Activated T-helper 17 cell treated with anti-CD3 and anti-CD28 coated beads, Interleukin-2, amount 50 U/mL, for 72 hours (primary cell): ENCODE results near the gene KLHL29. TPM values are rescaled to one million over a fixed set of nuclear protein-coding genes. Genes with fewer than 3 reads are reported as not detected.
A peak's percentile ranks its signal among the peaks of the same experiment; 100 is the strongest.

Experiments
- ATAC-seq: fragments of 150-1000 bp; cut with Tn5 transposase; replicated peaks from 2 replicates; pipeline ENCODE4 v1.10.0; 2021; ENCODE audit warnings: mild to moderate bottlenecking, moderate library complexity
- H3K27ac Mint-ChIP-seq: one replicate; pipeline ENCODE4 v1.8.0; 2022; ENCODE audit warnings: mixed read lengths
- H3K27me3 Mint-ChIP-seq: one replicate; pipeline ENCODE4 v1.8.0; 2022; ENCODE audit warnings: mixed read lengths
- H3K36me3 Mint-ChIP-seq: one replicate; pipeline ENCODE4 v1.8.0; 2022; ENCODE audit warnings: low read depth, mild to moderate bottlenecking, mixed read lengths
- H3K4me1 Mint-ChIP-seq: one replicate; pipeline ENCODE4 v1.8.0; 2022; ENCODE audit warnings: mixed read lengths
- H3K4me3 Mint-ChIP-seq: one replicate; pipeline ENCODE4 v1.8.0; 2022; ENCODE audit warnings: mild to moderate bottlenecking, mixed read lengths
- H3K9me3 Mint-ChIP-seq: one replicate; pipeline ENCODE4 v1.8.0; 2022; ENCODE audit warnings: mixed read lengths
- total RNA-seq, 2 donors: library from RNA; stranded (reverse); gene quantifications; one replicate each; pipeline ENCODE4 v1.2.3, GENCODE V29; 2022

The KLHL29 gene
- total RNA-seq, 2 donors from 2014 or later = 0.26 to 0.56 TPM

DNA sequence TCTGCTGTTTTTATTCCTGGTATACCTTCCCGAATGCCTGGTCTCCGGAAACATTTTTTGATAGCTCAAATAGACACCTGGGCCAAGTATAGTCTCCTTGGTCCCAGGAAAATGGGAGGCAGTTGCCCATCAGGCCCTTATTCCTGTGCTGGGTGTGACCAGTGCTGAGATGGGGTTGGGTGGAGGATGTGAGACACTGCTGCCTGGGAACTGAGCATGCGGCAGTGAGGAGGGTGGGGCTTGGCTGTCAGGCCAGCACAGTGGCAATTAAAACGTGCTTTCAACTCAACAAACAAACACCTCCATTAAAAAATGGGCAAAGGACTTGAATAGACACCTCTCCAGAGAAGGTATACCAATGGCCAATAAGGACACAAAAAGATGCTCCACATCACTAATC, 12.5 kb downstream of the KLHL29 start:
- no peaks in the 10 kb centered on the region for H3K4me1 Mint-ChIP-seq
- no peak overlapping the region for H3K27ac Mint-ChIP-seq
- no peaks in the 10 kb centered on the region for H3K36me3 Mint-ChIP-seq
- no peak for ATAC-seq
- H3K4me3 Mint-ChIP-seq = no peak overlapping the region
- peaks cover 24% of the 10 kb centered on the region for H3K27me3 Mint-ChIP-seq
- no peaks in the 10 kb centered on the region for H3K9me3 Mint-ChIP-seq

GRCh38 chr2:23399674-23400261, 14.8 kb downstream of the KLHL29 start:
- H3K4me3 Mint-ChIP-seq = no peak overlapping the region
- H3K36me3 Mint-ChIP-seq = no peaks in the 10 kb centered on the region
- no peak overlapping the region for H3K27ac Mint-ChIP-seq
- H3K4me1 Mint-ChIP-seq = no peaks in the 10 kb centered on the region
- peaks cover 6% of the 10 kb centered on the region for H3K27me3 Mint-ChIP-seq
- ATAC-seq = peak; percentile 12
- no peaks in the 10 kb centered on the region for H3K9me3 Mint-ChIP-seq

DNA sequence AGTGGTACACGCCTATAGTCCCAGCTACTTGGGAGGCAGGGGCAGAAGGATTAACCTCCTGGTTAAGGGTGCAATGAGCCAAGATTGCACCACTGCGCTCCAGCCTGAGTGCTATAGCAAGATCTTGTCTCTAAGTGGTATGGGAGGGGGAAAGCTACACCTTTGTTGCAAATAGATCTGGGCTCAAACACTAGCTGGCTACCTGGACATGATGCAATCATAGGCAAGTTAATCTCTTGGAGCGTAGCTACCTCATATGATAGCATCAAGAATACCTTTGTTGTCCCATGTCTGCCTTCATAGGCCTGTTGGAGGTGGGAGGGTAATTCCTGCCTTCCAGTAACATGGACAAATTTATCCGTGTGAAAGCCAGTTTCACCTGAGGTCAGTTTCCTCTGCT, 15.7 kb downstream of the KLHL29 start:
- no peaks in the 10 kb centered on the region for H3K9me3 Mint-ChIP-seq
- H3K4me3 Mint-ChIP-seq = no peak overlapping the region
- no peak overlapping the region for H3K27ac Mint-ChIP-seq
- H3K4me1 Mint-ChIP-seq = no peaks in the 10 kb centered on the region
- ATAC-seq = no peak
- no peaks in the 10 kb centered on the region for H3K36me3 Mint-ChIP-seq
- H3K27me3 Mint-ChIP-seq = no peaks in the 10 kb centered on the region

DNA sequence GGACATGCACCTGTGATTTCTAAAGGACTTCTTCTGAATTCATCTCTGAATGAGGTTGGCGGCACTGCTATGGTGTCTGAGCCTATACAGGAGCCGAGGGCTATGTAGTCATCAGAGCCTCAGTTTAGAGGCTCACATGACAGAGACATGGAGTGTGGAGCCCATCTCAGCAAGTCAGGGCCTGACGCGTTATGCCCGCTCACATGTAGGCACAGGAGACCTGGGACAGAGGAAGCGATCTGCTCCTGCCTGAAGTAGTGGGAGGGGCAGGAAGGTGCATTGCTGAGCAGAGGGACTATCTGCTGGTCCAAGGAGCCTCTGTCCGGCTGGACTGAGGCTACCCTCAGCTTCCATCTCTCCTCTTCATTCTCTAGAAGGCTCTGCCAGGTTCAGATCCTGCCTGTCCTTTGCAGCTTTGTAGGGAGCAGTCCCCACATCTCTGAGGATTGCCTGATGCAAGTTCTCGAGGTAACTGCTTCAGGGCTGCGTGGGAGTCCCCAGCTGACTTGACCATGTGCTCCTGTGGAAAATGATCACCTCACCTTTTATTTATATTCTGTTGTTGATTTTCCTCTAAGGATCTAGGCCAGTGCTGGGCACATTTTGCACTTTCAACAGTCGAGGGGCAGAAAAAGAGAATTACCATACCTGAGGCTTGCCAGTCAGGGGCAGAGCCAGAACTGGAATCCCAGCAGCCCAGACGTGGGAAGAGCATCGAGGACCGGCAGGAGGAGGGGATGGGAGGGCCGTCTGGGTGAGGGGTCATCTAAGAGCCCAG, 16.6 kb downstream of the KLHL29 start:
- ATAC-seq = no peak
- Mint-ChIP-seq H3K4me1 (no peaks in the 10 kb centered on the region), H3K9me3 (no peaks in the 10 kb centered on the region), H3K27ac (no peak overlapping the region), H3K36me3 (no peaks in the 10 kb centered on the region), H3K27me3 (no peaks in the 10 kb centered on the region), H3K4me3 (no peak overlapping the region)

DNA sequence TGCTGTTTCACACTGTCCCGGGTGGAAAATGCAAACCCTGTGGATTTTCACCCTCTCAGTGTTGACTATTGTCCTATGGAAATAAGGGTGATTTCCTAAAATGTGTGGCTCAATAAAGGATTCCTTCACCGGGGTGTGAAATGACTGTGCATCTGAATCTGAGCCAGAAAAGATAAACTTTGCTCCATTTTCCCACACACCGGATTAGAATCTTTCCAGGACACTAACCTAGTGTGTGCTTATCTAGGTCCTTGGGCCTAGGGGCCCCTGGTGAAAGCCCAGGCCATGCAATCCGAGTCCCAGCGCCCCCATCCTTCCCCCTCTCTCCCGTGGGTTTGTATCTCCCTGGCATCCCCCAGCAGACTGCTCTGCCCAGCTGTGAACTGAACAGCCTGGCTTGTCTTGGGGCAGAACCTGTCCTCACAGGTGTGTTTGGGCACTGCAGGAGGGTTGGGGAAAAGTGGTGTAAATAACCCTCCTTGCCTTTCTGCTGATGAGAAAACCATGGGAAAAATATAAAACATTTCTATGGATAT, 17.3 kb downstream of the KLHL29 start:
- H3K4me1 Mint-ChIP-seq = no peaks in the 10 kb centered on the region
- no peaks in the 10 kb centered on the region for H3K9me3 Mint-ChIP-seq
- no peaks in the 10 kb centered on the region for H3K27me3 Mint-ChIP-seq
- no peak for ATAC-seq
- H3K36me3 Mint-ChIP-seq = no peaks in the 10 kb centered on the region
- no peak overlapping the region for H3K4me3 Mint-ChIP-seq
- no peak overlapping the region for H3K27ac Mint-ChIP-seq

DNA sequence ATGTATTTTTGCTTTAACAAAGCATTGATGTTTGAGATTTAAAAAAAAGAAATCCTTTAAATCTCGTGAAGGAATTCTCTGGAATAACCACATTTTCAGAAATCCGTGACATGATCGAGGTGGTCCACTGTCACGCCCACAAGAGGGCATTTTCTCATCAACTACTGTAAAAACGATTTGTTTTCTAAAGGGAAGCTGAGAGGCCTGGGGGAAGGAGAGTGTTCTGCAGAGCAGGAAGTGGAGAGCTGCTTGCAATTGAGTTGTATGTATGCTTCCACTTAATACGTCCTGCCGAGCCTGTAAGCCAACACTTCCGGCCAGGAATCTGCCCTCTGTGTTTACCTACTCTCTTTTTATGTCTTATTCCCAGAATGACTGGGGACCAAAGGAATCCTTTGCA, 19.4 kb downstream of the KLHL29 start:
- Mint-ChIP-seq H3K27me3 (no peaks in the 10 kb centered on the region), H3K4me1 (no peaks in the 10 kb centered on the region), H3K36me3 (no peaks in the 10 kb centered on the region), H3K4me3 (no peak overlapping the region), H3K27ac (no peak overlapping the region), H3K9me3 (no peaks in the 10 kb centered on the region)
- no peak for ATAC-seq

GRCh38 chr2:23409248-23409647, 24.3 kb downstream of the KLHL29 start:
- Mint-ChIP-seq H3K27me3 (peaks cover 10% of the 10 kb centered on the region), H3K4me1 (no peaks in the 10 kb centered on the region), H3K27ac (no peak overlapping the region), H3K9me3 (no peaks in the 10 kb centered on the region), H3K4me3 (no peak overlapping the region), H3K36me3 (no peaks in the 10 kb centered on the region)
- no peak for ATAC-seq

DNA sequence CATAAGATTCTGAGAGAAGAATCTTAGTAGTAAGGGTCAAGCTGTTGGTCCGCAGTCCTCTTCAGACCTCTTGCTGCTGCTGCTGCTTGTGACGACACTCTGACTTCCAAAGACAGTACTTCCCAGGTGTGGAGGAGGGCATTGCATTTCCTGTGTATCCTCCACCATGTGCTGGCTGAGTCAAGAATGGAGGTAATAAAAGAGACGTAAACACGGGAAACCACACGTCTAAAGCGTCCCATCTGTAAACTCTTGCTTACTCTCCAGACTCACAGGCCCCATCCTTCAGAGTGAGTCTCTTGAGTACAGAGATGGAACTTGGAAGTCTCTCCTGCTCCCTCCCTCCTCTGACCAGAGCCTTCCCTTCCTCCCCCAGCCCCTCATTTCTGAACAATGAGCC, 25.6 kb downstream of the KLHL29 start:
- H3K27me3 Mint-ChIP-seq = peaks cover 10% of the 10 kb centered on the region
- H3K4me1 Mint-ChIP-seq = no peaks in the 10 kb centered on the region
- H3K27ac Mint-ChIP-seq = no peak overlapping the region
- H3K36me3 Mint-ChIP-seq = no peaks in the 10 kb centered on the region
- ATAC-seq = no peak
- no peaks in the 10 kb centered on the region for H3K9me3 Mint-ChIP-seq
- H3K4me3 Mint-ChIP-seq = no peak overlapping the region

- Mint-ChIP-seq H3K9me3 (no peaks in the 10 kb centered on the region), H3K27me3 (peaks cover 10% of the 10 kb centered on the region), H3K27ac (no peak overlapping the region), H3K4me3 (no peak overlapping the region), H3K4me1 (no peaks in the 10 kb centered on the region), H3K36me3 (no peaks in the 10 kb centered on the region)
- no peak for ATAC-seq
Observed at GRCh38 chr2:23411752-23412431, 26.9 kb downstream of the KLHL29 start.

GRCh38 chr2:23412556-23413155, 27.7 kb downstream of the KLHL29 start:
- no peak for ATAC-seq
- Mint-ChIP-seq H3K36me3 (no peaks in the 10 kb centered on the region), H3K27me3 (peaks cover 10% of the 10 kb centered on the region), H3K4me3 (no peak overlapping the region), H3K9me3 (no peaks in the 10 kb centered on the region), H3K27ac (no peak overlapping the region), H3K4me1 (no peaks in the 10 kb centered on the region)

GRCh38 chr2:23413641-23414040, 28.7 kb downstream of the KLHL29 start:
- no peaks in the 10 kb centered on the region for H3K36me3 Mint-ChIP-seq
- H3K4me3 Mint-ChIP-seq = no peak overlapping the region
- no peaks in the 10 kb centered on the region for H3K4me1 Mint-ChIP-seq
- no peak overlapping the region for H3K27ac Mint-ChIP-seq
- no peaks in the 10 kb centered on the region for H3K9me3 Mint-ChIP-seq
- no peak for ATAC-seq
- peaks cover 10% of the 10 kb centered on the region for H3K27me3 Mint-ChIP-seq

GRCh38 chr2:23414106-23414505, 29.1 kb downstream of the KLHL29 start:
- H3K4me1 Mint-ChIP-seq = no peaks in the 10 kb centered on the region

GRCh38 chr2:23414871-23415270, 29.9 kb downstream of the KLHL29 start:
- no peak overlapping the region for H3K4me3 Mint-ChIP-seq
- no peaks in the 10 kb centered on the region for H3K4me1 Mint-ChIP-seq
- peaks cover 6% of the 10 kb centered on the region for H3K27me3 Mint-ChIP-seq
- no peak for ATAC-seq
- H3K36me3 Mint-ChIP-seq = no peaks in the 10 kb centered on the region
- H3K9me3 Mint-ChIP-seq = no peaks in the 10 kb centered on the region
- no peak overlapping the region for H3K27ac Mint-ChIP-seq

More at GRCh38 chr2:23414106-23414505, 29.1 kb downstream of the KLHL29 start:
- no peak for ATAC-seq
- peaks cover 10% of the 10 kb centered on the region for H3K27me3 Mint-ChIP-seq
- no peaks in the 10 kb centered on the region for H3K9me3 Mint-ChIP-seq
- no peaks in the 10 kb centered on the region for H3K36me3 Mint-ChIP-seq
- H3K27ac Mint-ChIP-seq = no peak overlapping the region
- no peak overlapping the region for H3K4me3 Mint-ChIP-seq

DNA sequence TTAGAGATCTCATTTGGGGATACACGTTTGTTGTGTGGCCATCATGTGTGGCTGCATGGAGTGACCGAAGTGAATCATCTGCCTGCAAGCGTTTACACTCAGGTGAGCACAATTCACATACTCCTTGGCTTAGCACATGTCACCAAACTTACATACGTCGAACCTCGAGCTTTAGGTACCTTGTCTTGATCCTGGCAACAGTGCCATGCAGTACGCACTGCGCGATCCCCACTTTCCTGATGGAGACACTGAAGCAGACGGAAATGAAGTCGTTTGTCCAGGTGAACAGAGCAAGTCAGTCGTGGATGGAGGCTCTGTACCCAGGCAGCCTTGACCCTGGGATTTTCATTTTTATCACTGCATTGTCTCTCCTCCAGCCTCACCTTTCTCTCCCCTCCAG, 32.3 kb downstream of the KLHL29 start:
- no peak for ATAC-seq

More for the DNA sequence above, 32.3 kb downstream of the KLHL29 start:
- Mint-ChIP-seq H3K27ac (no peak overlapping the region), H3K36me3 (no peaks in the 10 kb centered on the region), H3K27me3 (no peaks in the 10 kb centered on the region), H3K4me3 (no peak overlapping the region), H3K9me3 (no peaks in the 10 kb centered on the region), H3K4me1 (no peaks in the 10 kb centered on the region)
